ENCODE measurements around the gene MAOB.

Gene MAOB

GRCh38 chrX:43860646-43861370 is 21.4 kb downstream of the MAOB start:
- DNase-seq: peak; percentile 5

GRCh38 chrX:43853225-43853828 is 28.9 kb downstream of the MAOB start:
- DNase-seq: no peak

- DNase-seq: no peak
Observed at GRCh38 chrX:43850629-43851028, 31.6 kb downstream of the MAOB start.

DNA sequence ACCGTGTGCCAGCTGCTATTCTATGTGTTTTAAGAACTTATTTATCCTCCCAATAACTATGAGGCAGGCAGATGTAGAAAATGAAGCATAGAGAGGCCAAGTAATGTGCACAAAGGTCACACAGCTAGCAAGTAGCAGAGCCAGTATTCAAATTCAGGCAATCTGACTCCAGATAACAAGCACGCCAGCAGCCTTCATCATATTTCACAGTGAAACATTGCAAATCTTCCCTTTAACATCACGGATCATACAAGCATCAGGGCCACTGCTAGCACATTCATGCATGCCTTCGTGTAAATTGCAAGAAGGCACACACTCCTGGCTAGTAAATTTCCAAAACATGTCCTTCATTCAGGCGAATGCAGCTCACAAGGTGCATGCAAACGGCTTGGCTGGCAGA is 33.1 kb downstream of the MAOB start:
- DNase-seq: no peak

GRCh38 chrX:43847352-43847751 is 34.9 kb downstream of the MAOB start:
- DNase-seq: no peak

DNA sequence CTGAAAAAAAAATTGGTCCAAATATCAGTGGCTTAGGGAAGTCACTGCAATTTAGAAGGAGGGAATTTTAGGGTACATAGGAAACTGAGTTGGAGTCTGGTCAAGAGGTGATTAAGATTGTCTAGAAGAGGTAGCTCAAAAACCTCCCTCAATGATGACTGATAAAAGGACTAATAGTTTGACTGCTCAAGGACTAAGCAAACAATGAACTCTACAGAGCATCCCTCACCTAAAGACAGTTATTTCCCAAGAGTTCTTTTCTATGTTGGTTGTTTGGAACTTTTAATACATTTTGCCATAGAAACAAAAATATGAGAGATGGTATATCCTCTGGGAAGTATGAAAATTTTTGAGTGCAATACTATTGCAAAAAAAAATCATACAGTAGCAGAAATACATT is 35.7 kb downstream of the MAOB start:
- no peak for DNase-seq

DNA sequence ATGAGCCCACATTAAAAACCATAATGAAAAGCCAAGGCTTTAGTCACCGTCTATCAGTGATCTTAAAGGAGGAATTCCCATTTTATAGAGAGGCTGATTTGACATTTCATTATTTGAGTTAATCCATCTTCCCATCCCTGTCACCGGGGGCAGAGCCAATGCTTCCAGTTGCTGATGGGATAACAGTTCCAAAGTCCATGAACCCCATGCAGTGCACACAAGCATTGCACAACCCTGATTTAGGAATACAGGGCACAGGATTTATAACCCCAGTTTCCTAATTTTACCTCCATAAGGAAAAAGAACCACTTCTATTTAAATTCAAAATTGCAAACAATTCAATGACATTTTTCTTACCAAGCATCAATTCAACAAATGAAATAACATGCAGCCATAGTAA is 36.5 kb downstream of the MAOB start:
- DNase-seq: no peak

- no peak for DNase-seq
Observed at GRCh38 chrX:43840265-43840664, 42.0 kb downstream of the MAOB start.

DNA sequence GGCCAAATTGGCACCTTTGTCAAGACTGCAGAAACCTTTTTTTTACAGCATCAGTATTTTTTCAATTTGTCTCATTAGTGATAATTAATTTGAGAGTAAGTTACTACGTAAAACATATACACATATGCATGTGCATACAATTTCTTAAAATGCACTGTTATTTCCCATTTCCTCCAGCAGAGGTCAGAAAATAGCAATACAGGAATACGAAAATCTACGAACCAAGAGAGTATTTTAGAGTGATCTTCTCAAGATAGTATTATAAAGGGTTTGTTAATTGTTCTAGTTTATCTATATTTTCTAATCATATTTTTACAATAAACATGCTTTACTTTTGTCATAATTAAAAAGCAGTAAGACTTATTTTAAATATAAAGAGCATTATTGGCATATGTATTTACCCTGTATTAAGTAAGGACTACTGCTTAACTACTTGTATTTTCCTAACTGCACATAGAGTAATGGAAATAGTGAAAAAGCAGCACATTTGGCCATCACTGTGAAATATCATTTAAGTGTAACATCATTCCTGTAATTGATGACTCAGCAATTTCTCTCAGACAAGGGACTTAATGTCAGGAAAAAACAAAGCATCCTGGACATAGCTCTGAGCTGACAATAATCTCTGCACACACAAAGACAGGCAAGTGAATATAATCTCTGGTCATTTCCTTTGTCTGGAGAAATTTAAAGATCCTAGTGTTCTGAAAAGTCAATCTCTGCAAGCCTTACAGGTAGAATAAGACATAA is 45.6 kb downstream of the MAOB start:
- DNase-seq: no peak

DNA sequence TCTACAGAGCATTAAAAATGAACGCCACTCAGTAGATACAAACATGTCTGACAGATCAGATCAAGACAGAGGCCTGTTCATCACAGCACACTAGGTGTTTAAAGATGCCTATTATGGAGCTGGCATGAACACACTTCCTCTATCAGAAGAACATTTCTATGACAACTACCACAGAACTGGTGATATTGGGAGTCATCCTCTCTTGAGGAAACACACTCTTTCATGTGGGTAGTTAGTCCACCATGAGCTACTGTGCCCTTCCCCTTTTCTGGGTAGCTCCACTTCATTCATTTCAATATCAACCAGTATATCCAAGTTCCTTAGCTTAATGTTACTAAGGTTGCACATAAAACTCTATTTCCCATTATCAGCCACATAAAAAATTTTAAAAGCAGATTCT is 46.7 kb downstream of the MAOB start:
- DNase-seq: no peak

GRCh38 chrX:43827791-43828190 is 54.5 kb downstream of the MAOB start:
- DNase-seq: no peak

DNA sequence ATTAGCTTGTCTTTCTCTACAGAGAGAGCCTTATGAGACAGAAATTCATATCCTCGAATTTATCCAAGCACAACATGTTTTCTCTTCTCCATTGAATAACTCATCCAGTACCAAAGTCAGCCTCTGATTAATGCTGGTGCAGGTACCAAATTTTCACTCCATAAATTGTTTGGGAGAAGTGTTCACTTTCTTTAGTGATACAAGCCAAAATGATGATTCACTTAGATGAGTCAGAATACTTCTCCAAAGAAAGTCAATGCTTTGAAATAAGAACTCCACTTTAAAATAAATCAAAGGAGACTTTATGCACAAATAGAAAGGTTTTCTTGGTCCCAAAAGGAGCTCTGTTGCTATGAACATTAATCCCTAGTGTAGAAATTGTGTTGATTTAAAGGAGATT is 60.2 kb downstream of the MAOB start:
- no peak for DNase-seq

- no peak for DNase-seq
Observed at GRCh38 chrX:43817444-43817843, 64.8 kb downstream of the MAOB start.

GRCh38 chrX:43815209-43815608 is 67.0 kb downstream of the MAOB start:
- no peak for DNase-seq

DNA sequence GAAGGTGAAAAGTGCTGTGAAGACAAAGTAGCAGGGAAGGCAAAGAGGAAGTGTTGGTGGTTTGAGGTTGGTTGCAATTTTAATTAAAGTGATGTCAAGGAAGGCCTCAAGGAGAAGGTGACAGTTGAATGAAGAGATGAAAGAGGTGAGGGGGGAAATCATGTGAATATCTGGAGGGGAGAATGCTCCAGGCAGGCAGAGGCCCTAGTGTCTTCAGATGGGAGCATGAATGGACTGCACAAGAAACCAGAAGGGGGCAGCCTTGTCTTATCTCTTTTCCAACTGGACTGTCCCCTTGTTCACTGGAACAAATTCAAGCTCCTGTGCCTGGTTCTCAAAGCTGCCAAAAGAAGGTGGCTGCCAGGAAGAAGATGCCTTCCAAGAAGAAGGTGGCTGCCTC is 68.4 kb downstream of the MAOB start:
- no peak for DNase-seq

DNA sequence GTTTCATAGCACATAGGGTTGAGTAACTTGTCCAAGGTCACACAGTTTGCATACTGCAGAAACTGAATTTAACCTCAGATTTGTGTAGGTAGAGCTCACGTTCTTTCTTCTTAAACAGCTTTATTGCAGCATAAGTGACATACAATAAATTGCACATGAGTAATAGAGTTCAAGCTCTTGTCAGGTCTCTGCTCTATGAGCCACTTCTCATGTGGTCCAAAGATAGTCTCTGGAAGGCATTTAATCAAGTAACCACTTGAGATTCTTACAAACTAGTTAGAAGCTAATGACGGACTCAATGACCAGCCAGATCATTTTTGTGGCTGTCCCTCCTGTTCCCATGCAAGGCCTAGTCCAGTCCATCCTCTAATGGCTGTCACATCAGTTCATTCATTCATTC is 68.9 kb downstream of the MAOB start:
- no peak for DNase-seq

- no peak for DNase-seq
Observed at GRCh38 chrX:43809463-43809862, 72.8 kb downstream of the MAOB start.

- no peak for DNase-seq
Observed at GRCh38 chrX:43808231-43808630, 74.0 kb downstream of the MAOB start.

DNA sequence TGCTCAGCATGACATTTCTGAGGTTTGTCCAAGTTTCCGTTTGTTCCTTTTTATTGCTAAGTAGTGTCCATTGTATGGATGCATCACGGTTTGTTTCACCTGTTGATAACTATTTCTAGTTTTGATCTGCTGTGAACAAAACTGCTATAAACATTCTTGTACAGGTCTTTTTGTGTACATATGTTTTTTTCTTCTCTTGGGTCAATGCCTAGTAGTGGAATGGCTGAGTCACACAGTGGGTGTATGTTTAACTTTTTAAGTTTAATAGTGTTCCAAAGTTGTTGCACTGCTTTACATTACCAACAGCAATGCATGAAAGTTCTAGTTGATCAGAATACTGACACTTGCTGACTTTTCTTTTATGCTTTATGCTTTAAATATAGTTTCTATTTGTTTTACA is 76.7 kb downstream of the MAOB start:
- DNase-seq: no peak

GRCh38 chrX:43804021-43804420 is 78.2 kb downstream of the MAOB start:
- no peak for DNase-seq

DNA sequence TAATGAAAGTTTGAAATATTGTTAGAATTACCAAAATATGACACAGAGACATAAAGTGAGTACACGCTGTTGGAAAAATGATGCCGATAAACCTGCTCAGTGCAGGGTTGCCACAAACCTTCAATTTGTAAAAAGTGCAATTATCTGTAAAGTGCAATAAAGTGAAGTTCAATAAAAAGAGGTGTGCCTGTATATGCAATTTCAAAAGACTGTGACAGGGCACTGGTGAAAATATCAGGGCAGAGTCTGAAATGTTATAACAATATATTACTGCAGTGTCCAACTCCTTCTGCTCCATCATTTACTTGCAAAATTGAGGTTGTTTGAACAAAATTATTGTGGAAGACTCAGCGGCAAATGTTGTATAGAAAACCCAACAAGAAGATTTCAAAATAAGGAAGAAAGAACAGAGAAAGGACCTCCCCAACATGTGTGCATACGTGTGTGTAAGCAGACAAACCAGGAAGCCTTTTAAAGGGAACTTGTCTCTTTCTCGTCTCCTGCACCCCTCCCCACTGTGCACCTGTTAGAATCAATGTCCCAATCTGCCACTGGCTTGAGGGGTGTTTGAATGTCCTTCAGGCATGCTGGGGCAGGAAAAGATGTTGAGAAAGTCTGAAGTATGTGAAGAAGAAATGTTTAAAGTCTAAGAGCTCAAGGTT is 96.2 kb downstream of the MAOB start:
- DNase-seq: no peak

- no peak for DNase-seq
Observed at GRCh38 chrX:43758044-43758443, 124.2 kb downstream of the MAOB start.

- DNase-seq: no peak
Observed at GRCh38 chrX:43756076-43756475, 126.2 kb downstream of the MAOB start.

DNA sequence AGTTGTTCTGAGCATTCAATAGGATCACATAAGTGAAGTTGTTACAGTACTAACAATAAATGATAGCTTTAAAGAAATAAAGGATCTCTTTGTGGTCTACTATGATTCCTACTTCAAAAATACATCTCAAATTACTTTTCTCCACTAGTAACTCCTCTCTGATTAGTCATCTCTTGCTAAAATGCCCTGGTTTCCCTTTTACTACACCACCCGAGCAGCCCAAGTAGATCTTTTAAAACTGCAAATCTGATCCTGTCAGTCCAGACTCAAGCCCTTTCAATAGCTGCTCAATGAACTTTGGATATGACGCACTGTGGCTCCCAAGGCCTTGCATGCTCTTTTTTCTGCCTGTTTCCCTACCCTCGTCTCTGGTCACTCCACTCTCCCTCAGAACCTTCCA is 128.6 kb downstream of the MAOB start:
- no peak for DNase-seq
